PFSK-1 (cell line): ENCODE data around the gene MEX3A.

Experiments
- POLR2AphosphoS5 ChIP-seq: IDR thresholded peaks from 2 replicates; pipeline ENCODE4 v1.6.1; 2012; ENCODE audit warnings: low read depth, mild to moderate bottlenecking, control low read depth, low read length, moderate library complexity
- REST ChIP-seq, 2 experiments: IDR thresholded peaks; 2 replicates each; pipeline versions ENCODE4 v1.6.1 to v1.8.0; 2011 to 2012; ENCODE audit warnings: low read depth in 2 of 2, low read length in 2 of 2, control low read depth in 1 of 2, inconsistent platforms in 1 of 2, mild to moderate bottlenecking in 1 of 2, moderate library complexity in 1 of 2; ENCODE audit not compliant: insufficient read depth in 1 of 2

DNA sequence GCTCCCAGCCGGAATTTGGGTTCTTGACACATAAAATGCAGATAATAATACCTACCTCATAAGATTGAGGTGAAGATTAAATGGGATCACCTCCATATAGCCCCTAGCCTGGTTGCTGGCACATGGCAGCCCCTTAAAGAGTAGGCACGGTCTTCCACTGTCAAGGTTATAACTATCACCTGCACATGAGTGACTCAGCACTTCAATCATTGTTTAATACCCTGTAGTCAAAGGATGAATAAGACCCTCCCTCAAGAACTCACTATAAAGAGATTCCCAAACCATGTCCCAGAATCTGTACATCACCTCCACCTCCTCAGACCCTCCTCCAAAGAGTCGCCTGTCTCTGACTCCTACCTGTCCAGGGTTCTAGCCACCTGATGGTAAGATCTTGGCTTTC lies 25.8 kb upstream of the MEX3A start:
- TF ChIP-seq POLR2AphosphoS5 (no peak), REST (IDR thresholded peaks at IDR 0.05; ENCODE audit: insufficient read depth in 1 of 2, low read depth in 2 of 2, low read length in 2 of 2) (no peak)
